K562 (cell line): Measurements from ENCODE around the gene RBFA. TPM values are rescaled to one million over a fixed set of nuclear protein-coding genes. Genes with fewer than 3 reads are reported as not detected.

Experiments used
- ATAC-seq: fragments of 200-7000 bp; cut with Tn5 transposase; 3 replicates; pipeline ENCODE4 v1.9.1; 2020; ENCODE audit warnings: moderate library complexity
- BruUV-seq: library from RNA; stranded (reverse); fragments of 400-500 nt; replicated peaks from 2 replicates; lab custom pipeline; 2021; lab: Mats Ljungman, UMichigan
- CTCF ChIA-PET: fragments of 300-600 bp; formaldehyde crosslinking; extraction: SDS; loops from one replicate; lab custom pipeline; 2021; ENCODE audit warnings: low intra/inter-chr PET ratio; lab: Yijun Ruan, JAX
- POLR2A ChIA-PET: fragments of 300-600, 350-650 bp; sonication (Branson Sonifier 250); formaldehyde crosslinking; extraction: SDS; loops from one replicate; lab custom pipeline; 2021; ENCODE audit warnings: antibody characterized with exemption, inconsistent platforms; lab: Yijun Ruan, JAX
- DNase-seq, 4 experiments: peaks; one replicate each; pipeline versions ENCODE4 v3.0.0 to v3.0.0-alpha.2; 2011 to 2018; ENCODE audit warnings: low spot score in 3 of 4, mixed read lengths in 3 of 4; ENCODE audit errors: extremely low read depth in 1 of 4
- FAIRE-seq: peaks from 2 replicates; lab custom pipeline; 2011; peaks lifted over from hg19 to GRCh38; lab: Jason Lieb, UNC
- H2AFZ ChIP-seq: 2 replicates; pipeline ENCODE4 v1.6.0; 2011; ENCODE audit warnings: low read depth, low read length, control low read depth, inconsistent platforms
- H3K27ac ChIP-seq: fragments of 200-600 bp; 3 replicates; pipeline ENCODE4 v1.8.0; 2011; ENCODE audit warnings: low read depth, mild to moderate bottlenecking, control low read depth, inconsistent platforms, low read length, moderate library complexity, mixed read lengths; ENCODE audit errors: extremely low read depth
- H3K27me3 ChIP-seq, 2 experiments: fragments of 300-600 bp in 1 of 2; 2 replicates in 1 of 2; 3 replicates in 1 of 2; pipeline versions ENCODE4 v1.6.0 to v1.8.0; 2011; ENCODE audit warnings: inconsistent platforms in 2 of 2, low read length in 2 of 2, mild to moderate bottlenecking in 1 of 2, mixed read lengths in 1 of 2, moderate library complexity in 1 of 2; ENCODE audit not compliant: control insufficient read depth in 2 of 2, insufficient read depth in 2 of 2
- H3K36me3 ChIP-seq: fragments of 300-600 bp; 3 replicates; pipeline ENCODE4 v1.8.0; 2011; ENCODE audit warnings: mild to moderate bottlenecking, low read length, inconsistent platforms; ENCODE audit not compliant: control insufficient read depth, insufficient read depth
- H3K4me1 ChIP-seq, 2 experiments: fragments of 200-600 bp in 1 of 2; replicated peaks in 1 of 2; 2 replicates in 1 of 2; 3 replicates in 1 of 2; pipeline versions ENCODE4 v1.5.1 to v1.8.0; 2011; ENCODE audit warnings: inconsistent platforms in 2 of 2, low read length in 2 of 2, mild to moderate bottlenecking in 1 of 2, mixed read lengths in 1 of 2, moderate library complexity in 1 of 2; ENCODE audit not compliant: control insufficient read depth in 2 of 2, insufficient read depth in 2 of 2
- H3K4me2 ChIP-seq: 2 replicates; pipeline ENCODE4 v1.6.1; 2011; ENCODE audit warnings: low read length, control low read depth, inconsistent platforms, mixed read lengths; ENCODE audit not compliant: insufficient read depth
- H3K4me3 ChIP-seq: fragments of 200-600 bp; sonication (generic), shearing (Covaris generic); 2 replicates; pipeline ENCODE4 v1.5.1; 2016; ENCODE audit warnings: control low read depth, inconsistent platforms
- H3K79me2 ChIP-seq: fragments of 200-600 bp; 3 replicates; pipeline ENCODE4 v1.8.0; 2011; ENCODE audit warnings: low read length, inconsistent platforms; ENCODE audit not compliant: control insufficient read depth, insufficient read depth
- H3K9ac ChIP-seq, 2 experiments: 2 replicates each; pipeline versions ENCODE4 v1.6.0 to v1.6.1; 2011; ENCODE audit warnings: low read depth in 2 of 2, low read length in 2 of 2, control low read depth in 1 of 2, inconsistent platforms in 1 of 2, mild to moderate bottlenecking in 1 of 2, mixed read lengths in 1 of 2; ENCODE audit not compliant: insufficient read depth in 1 of 2
- H3K9me1 ChIP-seq: one replicate; pipeline ENCODE4 v1.6.0; 2011; ENCODE audit warnings: inconsistent platforms, mild to moderate bottlenecking, low read length, moderate library complexity; ENCODE audit not compliant: control insufficient read depth, insufficient read depth
- H3K9me3 ChIP-seq: replicated peaks from 2 replicates; pipeline ENCODE4 v1.5.1; 2011; ENCODE audit warnings: low read depth, low read length, inconsistent platforms; ENCODE audit not compliant: control insufficient read depth, insufficient read depth
- H4K20me1 ChIP-seq: replicated peaks from 2 replicates; pipeline ENCODE4 v1.6.1; 2011; ENCODE audit warnings: low read length, inconsistent platforms, mixed read lengths; ENCODE audit not compliant: control insufficient read depth, insufficient read depth
- CBX3 ChIP-seq, 2 experiments: IDR thresholded peaks; 1 replicate in 1 of 2; 2 replicates in 1 of 2; pipeline ENCODE4 v1.6.1; 2012; ENCODE audit warnings: inconsistent platforms in 2 of 2, low read length in 2 of 2, borderline replicate concordance in 1 of 2, control low read depth in 1 of 2
- CBX5 ChIP-seq: IDR thresholded peaks from 2 replicates; pipeline ENCODE4 v1.6.1; 2014; ENCODE audit warnings: low read depth, borderline replicate concordance
- KLF10 ChIP-seq: fragments of 250-450 bp; sonication (Bioruptor Pico); IDR thresholded peaks from 2 replicates; pipeline ENCODE4 v1.6.1; 2021; ENCODE audit warnings: matching md5 sums
- MBD2 ChIP-seq: sonication (generic); IDR thresholded peaks from 2 replicates; pipeline ENCODE4 v1.6.1; 2016; ENCODE audit warnings: low read depth, borderline replicate concordance
- MLX ChIP-seq, 2 experiments: fragments of 450-650 bp in 1 of 2; sonication (generic) in 1 of 2; formaldehyde crosslinking; conservative IDR thresholded peaks; 2 replicates each; pipeline versions ENCODE4 v1.4.0 to v1.8.1; 2020 to 2022; ENCODE audit warnings: mild to moderate bottlenecking in 1 of 2, missing genetic modification reagents in 1 of 2
- NBN ChIP-seq: fragments of 450-650 bp; IDR thresholded peaks from 2 replicates; pipeline ENCODE4 v1.6.1; 2016; ENCODE audit warnings: low read depth, mild to moderate bottlenecking
- PRDM10 ChIP-seq: fragments of 450-650 bp; IDR thresholded peaks from 2 replicates; pipeline ENCODE4 v1.6.1; 2018; ENCODE audit not compliant: partially characterized antibody
- SFPQ ChIP-seq: fragments of 200-400 bp; formaldehyde crosslinking; IDR thresholded peaks from 2 replicates; pipeline ENCODE4 v1.6.1; 2017; ENCODE audit warnings: mild to moderate bottlenecking, low read depth, low read length, moderate library complexity
- SREBF2 ChIP-seq: sonication (generic); formaldehyde crosslinking; IDR thresholded peaks from 2 replicates; pipeline ENCODE4 v1.4.0; 2020; ENCODE audit warnings: mild to moderate bottlenecking, missing genetic modification reagents
- SRSF7 ChIP-seq: fragments of 200-400 bp; formaldehyde crosslinking; optimal IDR thresholded peaks from 2 replicates; pipeline ENCODE3; 2017; ENCODE audit warnings: mild to moderate bottlenecking, low read depth, low read length
- TRIM24 ChIP-seq, 2 experiments: fragments of 450-650 bp; IDR thresholded peaks; 2 replicates each; pipeline ENCODE4 v1.6.1; 2016
- TRIM28 ChIP-seq: fragments of 450-650 bp; IDR thresholded peaks from 2 replicates; pipeline ENCODE4 v1.6.1; 2017
- ZBTB5 ChIP-seq: fragments of 450-650 bp; IDR thresholded peaks from 2 replicates; pipeline ENCODE4 v1.6.1; 2017; ENCODE audit warnings: antibody characterized with exemption
- ZNF384 ChIP-seq: IDR thresholded peaks from 2 replicates; pipeline ENCODE4 v1.6.1; 2012; ENCODE audit warnings: low read depth, low read length, improper control_type of control experiment
- WGBS: fragments of 100-300 bp; shearing (Covaris generic); methylation state at CpG from one replicate; pipeline ENCODE4 v1.1.6; 2016; ENCODE audit warnings: low coverage, mixed read lengths; ENCODE audit not compliant: insufficient coverage; ENCODE audit errors: missing lambda C conversion rate; 5-methylcytosine and 5-hydroxymethylcytosine counted together
- in situ Hi-C: fragments of 300-500 bp; cut with MboI; formaldehyde crosslinking; loops from 4 replicates; pipeline ENCODE4 v1.15.0; 2018; ENCODE audit warnings: inconsistent platforms, mixed read lengths
- intact Hi-C: fragments of 100-400 bp; cut with micrococcal nuclease; formaldehyde crosslinking; loops from 2 replicates; pipeline ENCODE4 v1.14.2; 2022
- polyA plus RNA-seq, 8 experiments: library from polyadenylated mRNA; depleted of rRNA in 4 of 8; stranded (reverse) in 5 of 8; unstranded in 3 of 8; fragments of >200 nt; fragmentation: Nextera tagmentation in 2 of 8; fragmentation: Illumina TruSeq in 1 of 8; extraction: Ambion mirVana in 2 of 8; extraction: Trizol in 1 of 8; gene quantifications; 2 replicates each; pipeline versions ENCODE4 v1.2.1 to v1.2.3, GENCODE V29; 2011 to 2014; ENCODE audit warnings: inconsistent platforms in 1 of 8, missing spikeins in 1 of 8
- total RNA-seq, 7 experiments: library from RNA; depleted of rRNA in 6 of 7; stranded (reverse); fragments of >200 nt in 6 of 7; fragmentation: Illumina TruSeq in 2 of 7; extraction: Trizol in 2 of 7; gene quantifications; 2 replicates each; pipeline versions ENCODE4 v1.2.1 to v1.2.3, GENCODE V29; 2011 to 2021; ENCODE audit warnings: low replicate concordance in 1 of 7

RBFA gene
- total and polyA plus RNA-seq, 9 of the 15 experiments (the other 6 are each of a cell fraction or from before 2014, with no cell fraction given), result 3.4 to 41.9 (median 25.8) TPM

- no peak for ATAC-seq
- BruUV-seq, result no TSS peak
- Histone ChIP-seq H3K9me3 (no peaks in the 10 kb centered on the region; the same call in 1 of the 2 replicates), H3K27me3 (no peaks in the 10 kb centered on the region), H3K27ac (no peak overlapping the region), H4K20me1 (no peaks in the 10 kb centered on the region), H3K4me1 (no peaks in the 10 kb centered on the region), H3K4me3 (no peak overlapping the region), H3K4me2 (no peak overlapping the region), H3K79me2 (no peaks in the 10 kb centered on the region), H3K9me1 (no peaks in the 10 kb centered on the region), H2AFZ (no peak overlapping the region), H3K9ac (no peak overlapping the region), H3K36me3 (no peaks in the 10 kb centered on the region)
- intact Hi-C loops (no loop called here), in situ Hi-C loops (no loop called here)
- no peak for FAIRE-seq
- 38% methylated on average over 1 of the region's 2 CpGs for WGBS
- CTCF ChIA-PET, result no interaction called here
- no peak for DNase-seq
- POLR2A ChIA-PET, result no interaction called here
- no peak for TF ChIP-seq SFPQ
- no peak for TF ChIP-seq SRSF7
- peak; percentile 77; the same call in 1 of the 2 replicates for TF ChIP-seq CBX5
- no peak for TF ChIP-seq SREBF2 (CRISPR knock-in tag)
- no peak for TF ChIP-seq PRDM10
- TF ChIP-seq NBN, result 0 out of 2 replicates have a peak, but pooled peaks have one; percentile 54
- peak; percentile 96 for TF ChIP-seq TRIM28
- TF ChIP-seq ZBTB5, result no peak
- no peak for TF ChIP-seq MBD2
- no peak for TF ChIP-seq KLF10 (CRISPR knock-in tag)
- TF ChIP-seq TRIM24 (IDR thresholded peaks at IDR 0.05), result peak; percentile 21 to 61; a peak in 3 of 4 replicates
- peak in 1 of 2 experiments; percentile 93; a peak in 2 of 3 replicates for TF ChIP-seq CBX3 (IDR thresholded peaks at IDR 0.05; ENCODE audit: borderline replicate concordance in 1 of 2, low read length in 2 of 2)
- TF ChIP-seq MLX (CRISPR knock-in tag; conservative IDR thresholded peaks at IDR 0.05), result no peak
- peak; percentile 63 for TF ChIP-seq ZNF384
Observed at GRCh38 chr18:80056095-80056494, 21.9 kb downstream of the RBFA start.
